ENCODE data around the gene OSBPL10. TPM values are rescaled to one million over a fixed set of nuclear protein-coding genes. Genes with fewer than 3 reads are reported as not detected.

The OSBPL10 gene
- total RNA-seq, 1 experiment from 2014 or later, result 2.3 TPM

- no peaks in the 10 kb centered on the region for H3K36me3 ChIP-seq (ENCODE audit: insufficient read depth, low read length, poor library complexity, severe bottlenecking)
- H3K9me3 ChIP-seq (ENCODE audit: low read depth, low read length, poor library complexity, severe bottlenecking), result no peaks in the 10 kb centered on the region
- H3K4me3 ChIP-seq (ENCODE audit: low read depth, low read length, poor library complexity, severe bottlenecking), result no peak overlapping the region
- H3K27ac ChIP-seq (ENCODE audit: low read depth, low read length, poor library complexity, severe bottlenecking), result no peak overlapping the region
- ChIA-PET POLR2A (ENCODE audit: low non-redundant PET) (no interaction called here), CTCF (no interaction called here)
- DNase-seq (ENCODE audit: low spot score), result no peak
- no TSS peak for BruUV-seq (replicated peaks)
- intact Hi-C loops (cut with micrococcal nuclease; ENCODE audit: unreplicated experiment), result no loop called here
- peaks cover 8% of the 10 kb centered on the region for H3K4me1 ChIP-seq (ENCODE audit: insufficient read depth, low read length, poor library complexity, severe bottlenecking)
- TF ChIP-seq EZH2 (IDR thresholded peaks at IDR 0.05; ENCODE audit: borderline replicate concordance, low read depth, low read length, poor library complexity, severe bottlenecking), result no peak
- TF ChIP-seq, protein P1, sequence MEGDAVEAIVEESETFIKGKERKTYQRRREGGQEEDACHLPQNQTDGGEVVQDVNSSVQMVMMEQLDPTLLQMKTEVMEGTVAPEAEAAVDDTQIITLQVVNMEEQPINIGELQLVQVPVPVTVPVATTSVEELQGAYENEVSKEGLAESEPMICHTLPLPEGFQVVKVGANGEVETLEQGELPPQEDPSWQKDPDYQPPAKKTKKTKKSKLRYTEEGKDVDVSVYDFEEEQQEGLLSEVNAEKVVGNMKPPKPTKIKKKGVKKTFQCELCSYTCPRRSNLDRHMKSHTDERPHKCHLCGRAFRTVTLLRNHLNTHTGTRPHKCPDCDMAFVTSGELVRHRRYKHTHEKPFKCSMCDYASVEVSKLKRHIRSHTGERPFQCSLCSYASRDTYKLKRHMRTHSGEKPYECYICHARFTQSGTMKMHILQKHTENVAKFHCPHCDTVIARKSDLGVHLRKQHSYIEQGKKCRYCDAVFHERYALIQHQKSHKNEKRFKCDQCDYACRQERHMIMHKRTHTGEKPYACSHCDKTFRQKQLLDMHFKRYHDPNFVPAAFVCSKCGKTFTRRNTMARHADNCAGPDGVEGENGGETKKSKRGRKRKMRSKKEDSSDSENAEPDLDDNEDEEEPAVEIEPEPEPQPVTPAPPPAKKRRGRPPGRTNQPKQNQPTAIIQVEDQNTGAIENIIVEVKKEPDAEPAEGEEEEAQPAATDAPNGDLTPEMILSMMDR (conservative IDR thresholded peaks at IDR 0.05; ENCODE audit: low read depth, low read length), result no peak
- no peaks in the 10 kb centered on the region for H3K27me3 ChIP-seq (replicated peaks; ENCODE audit: insufficient read depth, low read depth, low read length, poor library complexity)
Measured at GRCh38 chr3:31704156-31704555, 276.9 kb downstream of the OSBPL10 start.

DNA sequence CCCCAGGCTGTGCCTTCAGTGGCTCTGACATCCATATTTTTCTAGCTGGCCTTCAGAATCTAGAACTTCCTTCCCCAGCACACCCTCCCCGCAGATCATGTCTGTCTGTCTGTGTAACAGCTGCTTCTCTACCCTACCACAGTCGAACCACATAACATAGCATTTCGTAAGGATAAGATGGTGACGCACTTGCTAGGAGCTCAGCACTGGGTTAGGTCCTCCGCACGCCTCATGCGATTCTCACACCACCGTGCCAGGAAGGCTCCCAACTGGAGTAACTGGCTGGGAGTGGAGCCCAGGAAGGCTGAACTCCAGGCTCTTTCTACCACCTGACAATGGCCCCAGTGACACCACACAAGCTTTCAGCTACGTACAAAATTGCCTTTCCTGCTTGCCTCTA is 279.8 kb downstream of the OSBPL10 start:
- Histone ChIP-seq H3K36me3 (ENCODE audit: insufficient read depth, low read length, poor library complexity, severe bottlenecking) (no peaks in the 10 kb centered on the region), H3K9me3 (ENCODE audit: low read depth, low read length, poor library complexity, severe bottlenecking) (no peaks in the 10 kb centered on the region), H3K4me1 (ENCODE audit: insufficient read depth, low read length, poor library complexity, severe bottlenecking) (peaks cover 8% of the 10 kb centered on the region), H3K27ac (ENCODE audit: low read depth, low read length, poor library complexity, severe bottlenecking) (no peak overlapping the region), H3K4me3 (ENCODE audit: low read depth, low read length, poor library complexity, severe bottlenecking) (no peak overlapping the region), H3K27me3 (replicated peaks; ENCODE audit: insufficient read depth, low read depth, low read length, poor library complexity) (no peaks in the 10 kb centered on the region)
- intact Hi-C loops (cut with micrococcal nuclease; ENCODE audit: unreplicated experiment), result no loop called here
- CTCF ChIA-PET, result no interaction called here
- no peak for DNase-seq (ENCODE audit: low spot score)
- no TSS peak for BruUV-seq (replicated peaks)
- POLR2A ChIA-PET (ENCODE audit: low non-redundant PET), result no interaction called here
- TF ChIP-seq EZH2 (IDR thresholded peaks at IDR 0.05; ENCODE audit: borderline replicate concordance, low read depth, low read length, poor library complexity, severe bottlenecking), result no peak
- TF ChIP-seq, protein P1 (conservative IDR thresholded peaks at IDR 0.05; ENCODE audit: low read depth, low read length), result no peak

GRCh38 chr3:31699309-31699953 is 281.6 kb downstream of the OSBPL10 start:
- intact Hi-C loops (cut with micrococcal nuclease; ENCODE audit: unreplicated experiment), result no loop called here
- no TSS peak for BruUV-seq (replicated peaks)
- Histone ChIP-seq H3K27me3 (replicated peaks; ENCODE audit: insufficient read depth, low read depth, low read length, poor library complexity) (no peaks in the 10 kb centered on the region), H3K9me3 (ENCODE audit: low read depth, low read length, poor library complexity, severe bottlenecking) (no peaks in the 10 kb centered on the region), H3K36me3 (ENCODE audit: insufficient read depth, low read length, poor library complexity, severe bottlenecking) (no peaks in the 10 kb centered on the region), H3K4me1 (ENCODE audit: insufficient read depth, low read length, poor library complexity, severe bottlenecking) (peaks cover 2% of the 10 kb centered on the region), H3K27ac (ENCODE audit: low read depth, low read length, poor library complexity, severe bottlenecking) (no peak overlapping the region), H3K4me3 (ENCODE audit: low read depth, low read length, poor library complexity, severe bottlenecking) (no peak overlapping the region)
- peak; percentile 30 for DNase-seq (ENCODE audit: low spot score)
- POLR2A ChIA-PET (ENCODE audit: low non-redundant PET), result no interaction called here
- CTCF ChIA-PET, result no interaction called here
- TF ChIP-seq EZH2 (IDR thresholded peaks at IDR 0.05; ENCODE audit: borderline replicate concordance, low read depth, low read length, poor library complexity, severe bottlenecking), result no peak
- TF ChIP-seq, protein P1 (conservative IDR thresholded peaks at IDR 0.05; ENCODE audit: low read depth, low read length), result 0 out of 2 replicates have a peak, but pooled peaks have one; percentile 16
